Thyroid gland (tissue), 4 donors: ENCODE results near the gene MALAT1. TPM values are rescaled to one million over a fixed set of nuclear protein-coding genes. Genes with fewer than 3 reads are reported as not detected.

Experiments used
- DNase-seq, 2 donors: peaks; one replicate each; pipeline ENCODE4 v3.0.0-alpha.2; 2019
- H3K27ac ChIP-seq, 3 donors: fragments of 200-600 bp; sonication (generic); 1 replicate in 2 of 3; 2 replicates in 1 of 3; pipeline ENCODE4 v1.5.1; 2016 to 2019; ENCODE audit warnings: mild to moderate bottlenecking in 1 of 3, moderate library complexity in 1 of 3
- H3K27me3 ChIP-seq: fragments of 200-600 bp; sonication (generic); one replicate; pipeline ENCODE4 v1.5.1; 2019
- H3K36me3 ChIP-seq, 2 donors: fragments of 200-600 bp; sonication (generic); one replicate each; pipeline ENCODE4 v1.5.1; 2016 to 2019
- H3K4me1 ChIP-seq, 2 donors: fragments of 200-600 bp; sonication (generic); one replicate each; pipeline ENCODE4 v1.5.1; 2017 to 2019
- H3K4me3 ChIP-seq, 3 donors: fragments of 200-600 bp; sonication (generic); replicated peaks in 1 of 3; 1 replicate in 2 of 3; 2 replicates in 1 of 3; pipeline ENCODE4 v1.5.1; 2016; ENCODE audit warnings: mild to moderate bottlenecking in 1 of 3
- H3K9me3 ChIP-seq: fragments of 200-600 bp; sonication (generic); one replicate; pipeline ENCODE4 v1.5.1; 2017
- CTCF ChIP-seq, 6 experiments: fragments of 200-600 bp in 3 of 6; fragments of 450-650 bp in 3 of 6; sonication (generic) in 3 of 6; IDR thresholded peaks; one replicate each; pipeline ENCODE4 v1.5.1; 2016 to 2019; ENCODE audit warnings: antibody characterized with exemption in 6 of 6, mild to moderate bottlenecking in 2 of 6, inconsistent platforms in 1 of 6, moderate library complexity in 1 of 6
- POLR2A ChIP-seq, 2 donors: fragments of 450-650 bp; IDR thresholded peaks; one replicate each; pipeline ENCODE4 v1.6.1; 2017; ENCODE audit warnings: antibody characterized with exemption in 2 of 2, mild to moderate bottlenecking in 2 of 2, moderate library complexity in 1 of 2
- WGBS, 2 donors: methylation state at CpG; one replicate each; pipeline ENCODE4 v1.1.5; 2017; 5-methylcytosine and 5-hydroxymethylcytosine counted together
- intact Hi-C: fragments of 100-400 bp; cut with DNase I; formaldehyde crosslinking; loops from one replicate; pipeline ENCODE4 v1.15.1; 2023
- total RNA-seq, 4 donors: library from RNA; depleted of rRNA; stranded (reverse); fragments of >200 nt; gene quantifications; one replicate each; pipeline ENCODE4 v1.2.3, GENCODE V29; 2016

MALAT1 gene
- total RNA-seq, 4 donors from 2014 or later, result 20,994 to 36,233 (median 26,043) TPM

- Histone ChIP-seq H3K4me1 (peaks cover 14 to 17% of the 10 kb centered on the region in 2 donors), H3K36me3 (peaks cover 57 to 61% of the 10 kb centered on the region in 2 donors), H3K27ac (peak overlapping the region; percentile 99 to 100 (median 100)), H3K4me3 (peak overlapping the region; percentile 44 to 82 (median 76)), H3K9me3 (no peaks in the 10 kb centered on the region), H3K27me3 (no peaks in the 10 kb centered on the region)
- WGBS, 2 donors, result 0% methylated on average over 2 of the region's 2 CpGs
- TF ChIP-seq POLR2A (IDR thresholded peaks at IDR 0.05), result no peak
- no peak for TF ChIP-seq CTCF (IDR thresholded peaks at IDR 0.05)
- no peak for DNase-seq
- intact Hi-C loops, result no loop called here
These were observed 2.3 kb downstream of the MALAT1 start for GRCh38 chr11:65501186-65501471.

- DNase-seq, result no peak
- peak overlapping the region; percentile 44 to 82 (median 76) for H3K4me3 ChIP-seq
- 0 to 1% methylated on average over 3 of the region's 3 CpGs for WGBS, 2 donors
- peaks cover 14 to 17% of the 10 kb centered on the region in 2 donors for H3K4me1 ChIP-seq
- peak overlapping the region; percentile 99 to 100 (median 100) for H3K27ac ChIP-seq
- H3K36me3 ChIP-seq, result peaks cover 62 to 65% of the 10 kb centered on the region in 2 donors
- H3K9me3 ChIP-seq, result no peaks in the 10 kb centered on the region
- intact Hi-C loops, result no loop called here
- H3K27me3 ChIP-seq, result no peaks in the 10 kb centered on the region
- TF ChIP-seq CTCF (IDR thresholded peaks at IDR 0.05), result no peak
- peak in 1 of 2 donors; percentile 37 for TF ChIP-seq POLR2A (IDR thresholded peaks at IDR 0.05)
These were observed 2.8 kb downstream of the MALAT1 start for GRCh38 chr11:65501472-65502273.

GRCh38 chr11:65502274-65502554 lies 3.4 kb downstream of the MALAT1 start:
- Histone ChIP-seq H3K27me3 (no peaks in the 10 kb centered on the region), H3K9me3 (no peaks in the 10 kb centered on the region), H3K27ac (peak overlapping the region; percentile 99 to 100 (median 100)), H3K36me3 (peaks cover 62 to 65% of the 10 kb centered on the region in 2 donors), H3K4me1 (peaks cover 14 to 15% of the 10 kb centered on the region in 2 donors), H3K4me3 (peak overlapping the region; percentile 44 to 82 (median 76))
- no peak for DNase-seq
- TF ChIP-seq CTCF (IDR thresholded peaks at IDR 0.05) (no peak), POLR2A (IDR thresholded peaks at IDR 0.05) (no peak)
- intact Hi-C loops, result no loop called here

GRCh38 chr11:65502555-65503367 lies 3.9 kb downstream of the MALAT1 start:
- Histone ChIP-seq H3K36me3 (peaks cover 62 to 65% of the 10 kb centered on the region in 2 donors), H3K27ac (peak overlapping the region; percentile 99 to 100 (median 100)), H3K4me1 (peaks cover 14 to 21% of the 10 kb centered on the region in 2 donors), H3K27me3 (no peaks in the 10 kb centered on the region), H3K9me3 (no peaks in the 10 kb centered on the region), H3K4me3 (peak overlapping the region; percentile 29 to 82 (median 76))
- intact Hi-C loops, result no loop called here
- DNase-seq, result no peak
- TF ChIP-seq CTCF (IDR thresholded peaks at IDR 0.05), result no peak
- peak in 1 of 2 donors; percentile 71 for TF ChIP-seq POLR2A (IDR thresholded peaks at IDR 0.05)
- WGBS, 2 donors, result 0 to 1% methylated on average over 6 of the region's 6 CpGs
